HG03558 (cell line): ENCODE data around the gene ABCA13.

ENCODE experiments used
- ATAC-seq: cut with Tn5 transposase; IDR thresholded peaks from one replicate; pipeline ENCODE4 v1.9.1; 2021; ENCODE audit warnings: moderate number of reproducible peaks; ENCODE audit not compliant: unreplicated experiment; ENCODE audit errors: extremely low read depth

Gene ABCA13

DNA sequence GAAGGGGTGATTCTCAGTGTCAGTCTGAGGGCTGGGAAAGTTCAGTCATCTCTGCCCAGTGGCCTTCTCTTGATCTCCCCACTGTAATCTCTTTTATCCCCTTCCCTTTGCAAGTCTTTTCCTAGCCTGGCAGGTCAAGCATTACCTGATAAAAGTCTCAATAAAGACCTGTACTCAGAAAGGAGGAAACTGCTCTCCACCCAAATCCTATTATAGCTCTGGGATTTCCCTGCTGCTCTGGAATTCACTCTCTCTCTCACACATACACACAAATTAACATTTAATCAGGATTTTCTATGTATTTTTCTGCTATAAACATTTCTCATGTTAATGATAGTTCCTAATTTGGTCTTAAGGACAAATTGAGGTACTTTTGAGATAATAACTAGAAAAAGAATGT lies 46.5 kb downstream of the ABCA13 start:
- ATAC-seq: no peak

DNA sequence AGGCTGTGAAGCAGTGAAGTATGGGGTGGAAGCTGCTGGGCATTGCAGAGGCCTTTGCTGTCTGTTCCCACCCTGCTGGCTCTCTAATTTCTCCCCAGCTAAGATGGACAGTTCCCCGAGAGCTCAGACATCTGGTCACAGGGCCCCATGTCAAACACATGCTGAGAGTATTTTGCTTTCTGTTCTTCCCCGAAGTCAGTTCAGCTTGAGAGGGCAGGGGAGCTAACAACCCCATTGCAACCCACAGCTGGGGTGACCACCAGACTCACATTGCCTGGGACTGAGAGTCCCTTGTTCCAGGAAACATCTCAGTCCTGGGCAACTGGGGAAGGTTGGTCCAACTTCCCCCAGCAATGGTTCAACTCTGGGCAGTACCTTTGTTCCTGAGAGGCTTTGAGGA lies 52.8 kb downstream of the ABCA13 start:
- ATAC-seq: no peak

DNA sequence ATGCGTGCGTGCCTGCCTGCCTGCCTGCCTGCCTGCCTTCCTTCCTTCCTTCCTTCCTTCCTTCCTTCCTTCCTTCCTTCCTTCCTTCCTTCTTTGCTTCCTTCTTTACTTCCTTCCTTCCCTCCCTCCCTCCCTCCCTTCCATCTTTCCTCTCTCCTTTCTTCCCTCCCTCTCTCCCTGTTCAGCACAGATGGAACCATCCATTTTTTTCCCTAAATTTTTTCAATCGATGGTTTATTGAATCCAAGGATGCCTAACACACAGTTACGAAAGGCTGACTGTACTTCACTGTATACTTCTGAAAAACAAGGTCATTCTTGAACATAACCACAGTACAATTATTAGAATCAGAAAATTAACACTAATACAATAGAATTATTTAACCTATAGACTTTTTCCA lies 53.8 kb downstream of the ABCA13 start:
- ATAC-seq: no peak

DNA sequence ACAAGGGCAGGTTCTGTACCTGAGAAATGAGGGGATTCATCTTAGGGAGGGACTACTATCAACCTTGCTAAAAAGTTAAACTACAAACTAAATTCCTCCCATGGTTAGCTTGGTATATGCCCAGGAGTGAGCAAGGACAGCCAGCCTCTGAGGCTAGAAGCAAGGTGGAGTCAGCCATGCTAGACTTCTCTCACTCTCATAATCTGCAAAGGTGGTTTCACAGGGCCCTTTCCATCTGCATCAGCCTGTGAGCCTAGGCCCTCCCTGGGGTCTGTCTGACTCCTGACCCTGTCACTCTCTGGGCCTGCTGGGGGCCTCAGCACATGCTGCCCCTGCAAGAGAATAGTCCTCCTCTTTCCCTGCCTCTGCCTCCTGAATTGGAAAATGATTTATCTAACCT lies 66.1 kb downstream of the ABCA13 start:
- ATAC-seq: no peak

DNA sequence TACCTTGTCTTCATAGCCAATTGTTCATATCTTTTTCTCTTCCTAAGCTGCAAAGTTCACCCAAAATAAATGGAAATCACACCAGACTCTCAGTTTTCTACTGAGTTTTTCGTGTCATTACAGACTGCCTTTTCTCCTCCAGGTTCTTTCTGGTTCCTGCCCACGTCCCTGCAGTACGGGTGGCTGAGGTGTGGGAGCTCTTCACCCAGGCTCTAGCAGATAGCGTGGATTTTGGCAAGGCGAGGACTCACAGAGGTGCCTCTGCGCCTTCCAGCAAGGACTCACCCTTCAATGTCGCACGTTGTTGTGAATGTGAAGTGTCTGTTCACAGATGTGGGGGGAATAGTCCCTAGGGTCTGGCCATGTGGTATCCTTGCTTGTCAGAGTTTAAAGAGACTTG lies 71.6 kb downstream of the ABCA13 start:
- no peak for ATAC-seq

DNA sequence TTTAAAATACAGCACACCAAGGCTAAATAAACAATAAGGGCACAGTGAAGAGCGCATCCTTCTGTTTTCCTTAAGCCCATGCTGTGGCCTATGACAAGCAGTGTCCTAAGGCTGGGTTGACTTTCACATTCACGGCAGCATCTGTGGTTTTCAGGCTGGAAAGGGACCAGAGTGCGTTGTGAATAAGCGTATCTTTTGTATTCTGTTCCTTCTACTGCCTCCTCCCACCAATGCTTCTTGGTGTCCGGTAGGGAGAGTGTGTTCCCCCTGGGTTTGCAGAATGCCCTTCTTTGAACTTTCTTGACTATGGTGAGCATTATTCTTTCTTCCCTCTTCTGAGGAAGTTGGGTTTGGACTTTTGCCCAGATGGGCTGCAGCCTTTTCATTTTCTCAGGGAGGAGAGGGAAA lies 73.6 kb downstream of the ABCA13 start:
- no peak for ATAC-seq

DNA sequence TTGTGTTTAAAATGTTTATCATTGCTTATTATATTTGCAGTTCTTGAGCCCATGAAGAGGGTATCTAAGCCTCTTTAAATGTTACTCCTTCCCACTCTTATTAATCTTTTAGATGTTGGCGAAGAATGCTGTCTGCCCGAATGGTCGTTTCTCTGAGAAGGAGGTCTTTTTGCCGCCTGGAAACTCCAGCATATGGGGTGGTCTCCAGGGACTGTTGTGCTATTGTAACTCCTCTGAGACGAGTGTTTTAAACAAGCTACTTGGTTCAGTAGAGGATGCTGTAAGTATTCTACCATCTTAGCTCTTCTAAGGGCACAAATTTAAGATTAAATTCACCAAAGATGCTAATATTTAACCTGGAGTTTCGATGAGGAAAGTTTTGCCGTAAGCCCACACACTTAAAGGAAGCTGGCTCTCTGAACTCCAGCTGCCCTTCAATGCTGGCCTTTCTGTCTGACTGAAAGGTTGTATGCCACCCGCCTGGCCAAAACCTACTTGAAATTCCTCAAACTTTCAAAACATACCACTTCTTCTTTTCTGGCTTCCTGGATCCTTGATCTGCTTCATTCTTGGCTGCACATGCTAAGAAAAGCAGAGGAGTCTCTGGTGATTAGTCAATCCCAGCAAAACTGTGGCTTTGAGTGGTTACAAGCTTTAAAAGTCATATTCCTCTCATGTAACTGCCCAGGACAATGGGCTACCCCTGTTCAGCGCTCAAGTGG lies 74.7 kb downstream of the ABCA13 start:
- peak; percentile 76 for ATAC-seq

DNA sequence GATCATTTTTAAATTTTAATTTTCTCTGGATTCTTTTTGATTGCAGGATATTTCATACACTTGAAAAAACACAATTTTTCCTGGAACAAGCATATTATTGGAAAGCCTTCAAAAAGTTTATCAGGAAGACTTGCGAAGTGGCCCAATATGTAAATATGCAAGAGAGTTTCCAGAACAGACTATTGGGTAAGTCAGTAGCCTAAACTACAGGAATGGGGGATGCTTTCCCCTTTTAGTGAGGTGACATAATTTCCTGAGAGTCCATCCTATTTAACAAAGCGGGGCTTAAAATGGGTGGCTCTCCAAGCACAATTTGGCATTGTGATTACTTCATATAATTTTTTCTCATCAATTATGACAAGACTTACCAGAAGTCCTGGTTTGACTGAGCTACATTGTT lies 77.9 kb downstream of the ABCA13 start:
- ATAC-seq: no peak

DNA sequence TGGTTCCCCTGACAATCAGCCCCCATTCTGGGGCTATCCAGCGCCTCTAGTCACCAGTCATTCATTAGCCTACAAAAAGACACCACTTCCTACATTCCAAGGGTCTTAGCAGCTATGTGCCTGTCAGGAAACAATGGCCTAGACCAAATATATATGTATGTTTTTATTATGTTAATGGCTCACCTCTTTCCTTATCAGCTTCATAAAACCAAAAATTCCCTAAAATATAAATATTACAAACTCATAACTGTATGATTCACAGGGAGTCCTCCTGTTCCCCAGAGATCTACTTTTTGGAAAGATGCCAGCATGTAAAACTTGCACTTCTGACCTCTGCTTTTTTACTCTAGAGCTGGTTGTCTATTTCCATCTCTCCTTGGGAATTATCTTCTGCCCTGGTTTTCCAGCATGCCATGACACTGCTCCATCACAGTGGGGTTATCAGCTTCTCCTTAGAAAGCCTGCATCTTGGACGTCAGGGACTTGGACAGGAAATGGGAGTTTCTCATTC lies 79.2 kb downstream of the ABCA13 start:
- ATAC-seq: no peak

DNA sequence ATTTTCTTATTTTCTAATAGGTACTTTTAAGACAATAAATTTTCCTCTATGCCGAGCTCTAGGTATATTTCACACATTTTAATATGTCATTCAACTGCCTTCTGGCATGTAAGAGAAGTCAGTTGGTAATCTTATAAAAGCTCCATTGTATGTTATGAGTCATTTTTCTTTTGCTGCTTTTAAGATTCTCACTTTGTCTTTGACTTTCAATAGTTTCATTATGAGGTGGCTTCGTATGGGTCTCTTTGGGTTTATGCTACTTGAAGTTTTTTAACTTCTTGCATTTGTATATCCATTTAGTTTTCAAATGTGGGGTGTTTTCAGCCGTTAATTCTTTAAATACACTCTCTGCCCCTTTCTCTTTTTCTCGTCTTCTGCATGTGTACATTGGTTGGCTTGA lies 80.5 kb downstream of the ABCA13 start:
- peak; percentile 97 for ATAC-seq

DNA sequence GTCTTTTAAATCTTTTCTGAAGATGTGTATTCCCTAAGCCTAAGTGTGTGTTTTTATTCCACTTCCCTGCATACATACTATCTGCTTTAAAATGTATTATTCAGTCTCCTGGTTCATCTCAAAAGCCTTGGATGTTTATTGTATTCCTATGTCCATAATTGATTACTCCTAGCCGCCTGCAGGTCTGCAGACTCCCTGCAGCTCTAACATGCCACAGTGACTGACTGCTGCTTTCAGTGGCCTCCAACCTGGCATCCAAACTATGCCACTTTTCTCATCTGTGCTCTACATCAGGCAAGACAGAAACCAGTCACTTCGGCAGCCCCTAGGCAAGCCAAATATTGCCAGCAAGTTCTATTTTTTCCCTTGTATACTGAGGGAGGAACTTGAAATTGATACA lies 81.7 kb downstream of the ABCA13 start:
- no peak for ATAC-seq

DNA sequence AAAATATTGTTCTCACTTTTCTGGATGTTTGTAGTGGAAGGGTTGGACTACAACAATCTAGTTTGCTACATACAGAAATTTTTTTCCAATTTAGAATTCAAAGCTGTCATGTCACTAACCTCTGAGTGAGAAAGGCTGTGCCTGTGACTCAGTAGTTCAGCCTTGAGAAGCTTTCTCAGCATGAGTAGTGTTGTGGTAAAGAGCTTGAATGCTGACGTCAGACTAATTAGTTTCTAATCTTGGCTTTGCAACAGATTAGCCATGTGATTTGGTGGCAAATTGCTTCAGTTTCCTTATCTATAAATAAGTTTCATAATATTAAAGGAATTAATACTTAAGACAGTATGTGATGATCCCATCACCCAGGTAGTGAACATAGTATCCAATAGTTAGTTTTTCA lies 83.8 kb downstream of the ABCA13 start:
- ATAC-seq: no peak

DNA sequence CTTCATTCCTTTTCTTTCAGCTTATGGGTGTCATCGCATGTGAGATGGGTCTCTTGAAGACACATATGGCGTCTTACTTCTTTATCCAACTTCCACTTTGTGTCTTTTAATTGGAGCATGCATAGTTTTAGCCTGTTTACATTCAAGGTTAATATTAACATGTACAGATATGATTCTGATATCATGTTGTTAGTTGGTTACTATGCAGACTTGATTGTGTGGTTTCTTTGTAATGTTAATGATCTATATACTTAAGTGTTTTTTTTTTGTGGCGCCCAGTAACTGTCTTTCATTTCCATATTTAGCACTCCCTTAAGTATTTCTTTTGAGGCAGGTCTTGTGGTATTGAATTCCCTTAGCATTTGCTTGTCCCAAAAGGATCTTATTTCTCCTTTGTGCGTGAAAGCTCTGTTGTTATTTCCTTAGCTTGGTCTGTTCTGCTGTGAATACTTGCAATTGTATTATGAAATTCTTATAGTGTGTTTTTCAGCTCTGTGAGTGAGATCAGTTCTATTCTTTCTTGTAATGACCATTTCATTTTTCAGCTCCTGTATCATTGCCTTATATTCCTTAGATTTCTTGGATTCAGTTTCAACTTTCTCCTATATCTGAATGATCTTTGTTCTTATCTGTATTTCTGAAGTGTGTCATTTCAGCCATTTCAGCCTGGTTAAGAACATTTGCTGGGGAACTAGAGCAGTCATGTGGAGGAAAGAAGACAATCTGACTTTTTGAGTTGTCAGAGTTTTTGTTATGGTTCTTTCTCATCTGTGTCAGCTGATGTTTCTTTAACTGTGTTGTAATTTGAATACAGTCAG lies 88.4 kb downstream of the ABCA13 start:
- ATAC-seq: no peak

DNA sequence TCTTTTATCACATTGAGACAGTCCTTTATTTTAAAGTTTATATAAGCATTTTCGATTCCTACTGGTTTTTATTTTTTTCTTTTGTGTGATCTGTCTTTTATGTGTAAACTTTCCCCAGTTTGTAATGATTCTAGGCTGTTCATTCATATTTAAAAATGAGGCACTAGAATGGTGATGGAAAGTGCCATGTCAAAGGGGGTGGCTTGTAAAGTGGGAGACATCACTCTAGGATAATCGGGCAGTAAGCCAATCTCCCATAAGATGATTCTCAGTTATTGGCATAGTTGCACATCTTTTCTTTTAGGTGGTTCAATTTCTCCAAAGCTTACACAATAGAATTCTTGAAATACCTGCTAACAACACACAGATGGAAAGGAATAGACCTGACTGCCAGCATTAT lies 90.4 kb downstream of the ABCA13 start:
- ATAC-seq: no peak

DNA sequence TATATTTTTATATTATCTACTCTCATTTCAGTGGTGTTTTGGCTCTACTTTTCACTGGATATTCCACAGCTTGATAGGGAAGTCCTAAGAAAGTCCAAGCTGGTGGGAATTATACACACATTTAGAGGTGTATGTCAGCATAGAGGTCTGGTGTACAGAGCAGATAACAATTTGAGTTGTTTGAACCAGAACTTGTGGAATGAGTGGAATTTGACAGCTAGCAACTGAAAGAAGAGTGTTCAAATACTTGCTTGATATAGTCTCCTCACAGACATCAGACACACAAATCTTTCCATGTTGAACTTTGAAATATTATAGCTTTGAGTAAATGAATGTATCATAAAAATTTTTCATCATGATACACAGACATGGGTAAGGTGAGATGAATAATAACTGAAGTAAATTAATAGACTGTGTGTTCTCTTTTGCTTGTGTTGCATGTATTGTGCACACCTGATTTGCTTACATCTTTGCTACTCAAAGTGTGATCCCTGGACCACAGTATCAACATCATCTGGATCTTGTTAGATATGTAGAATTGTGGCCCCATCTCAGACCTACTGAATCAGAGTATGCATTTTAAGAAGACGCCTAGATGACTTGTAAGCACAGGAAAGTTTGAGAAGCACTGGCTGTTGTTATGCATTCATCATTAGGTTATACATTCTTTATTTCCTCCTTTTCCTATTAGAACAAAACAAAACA lies 91.5 kb downstream of the ABCA13 start:
- no peak for ATAC-seq

DNA sequence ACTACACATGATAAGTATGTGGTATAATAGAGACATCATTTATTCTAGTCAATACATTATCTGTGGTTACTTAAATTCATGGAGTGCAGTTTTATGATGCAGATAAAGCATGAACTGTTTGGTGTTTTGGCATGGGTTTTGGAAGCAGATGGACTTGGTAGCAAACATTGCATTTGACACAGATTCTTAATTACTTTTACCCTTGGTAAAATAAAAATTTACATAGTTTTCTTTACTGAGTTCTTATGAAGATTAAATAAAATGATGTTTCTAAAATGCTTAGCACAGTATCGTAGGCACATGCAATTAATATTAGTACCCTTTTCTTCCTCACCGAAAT lies 92.0 kb downstream of the ABCA13 start:
- no peak for ATAC-seq

DNA sequence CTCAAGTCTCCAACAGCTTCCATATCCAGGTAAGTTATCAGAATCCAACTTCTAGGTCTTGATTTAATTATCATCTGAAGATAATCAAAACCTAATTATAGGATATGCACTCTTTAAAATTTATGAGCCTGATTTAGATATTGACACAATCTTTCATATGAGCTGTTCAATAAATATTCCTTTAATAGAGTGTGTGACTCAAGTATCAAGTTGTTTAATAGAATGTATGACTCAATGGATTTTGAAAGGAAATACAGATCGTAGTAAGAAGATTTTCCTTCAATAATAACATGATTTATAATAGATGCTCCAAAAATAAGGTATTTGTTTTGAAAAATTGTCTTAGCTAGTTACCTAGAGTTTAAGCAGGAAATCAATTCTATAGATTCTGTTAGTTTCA lies 97.8 kb downstream of the ABCA13 start:
- no peak for ATAC-seq

DNA sequence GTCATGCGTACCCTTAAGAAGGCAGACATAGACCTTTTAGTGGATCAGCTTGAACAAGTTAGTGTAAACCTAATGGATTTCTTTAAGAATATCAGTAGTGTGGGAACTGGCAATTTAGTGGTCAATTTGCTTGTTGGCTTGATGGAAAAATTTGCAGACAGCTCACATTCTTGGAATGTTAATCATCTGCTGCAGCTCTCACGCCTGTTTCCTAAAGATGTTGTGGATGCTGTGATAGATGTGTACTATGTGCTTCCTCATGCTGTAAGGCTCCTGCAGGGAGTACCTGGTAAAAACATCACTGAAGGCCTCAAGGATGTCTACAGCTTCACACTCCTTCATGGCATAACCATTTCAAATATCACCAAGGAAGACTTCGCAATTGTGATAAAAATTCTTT lies 103.4 kb downstream of the ABCA13 start:
- no peak for ATAC-seq

DNA sequence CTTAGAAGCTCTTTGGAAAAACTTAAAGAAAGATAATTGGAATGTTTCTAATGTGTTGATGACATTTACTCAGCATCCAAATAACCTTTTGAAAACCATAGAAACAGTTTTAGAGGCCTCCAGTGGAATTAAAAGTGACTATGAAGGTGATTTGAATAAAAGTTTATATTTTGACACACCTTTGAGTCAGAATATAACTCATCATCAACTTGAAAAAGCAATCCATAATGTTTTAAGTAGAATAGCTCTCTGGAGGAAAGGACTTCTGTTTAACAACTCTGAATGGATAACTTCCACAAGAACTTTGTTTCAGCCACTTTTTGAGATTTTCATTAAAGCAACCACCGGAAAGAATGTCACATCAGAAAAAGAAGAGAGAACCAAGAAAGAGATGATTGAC lies 108.2 kb downstream of the ABCA13 start:
- no peak for ATAC-seq

DNA sequence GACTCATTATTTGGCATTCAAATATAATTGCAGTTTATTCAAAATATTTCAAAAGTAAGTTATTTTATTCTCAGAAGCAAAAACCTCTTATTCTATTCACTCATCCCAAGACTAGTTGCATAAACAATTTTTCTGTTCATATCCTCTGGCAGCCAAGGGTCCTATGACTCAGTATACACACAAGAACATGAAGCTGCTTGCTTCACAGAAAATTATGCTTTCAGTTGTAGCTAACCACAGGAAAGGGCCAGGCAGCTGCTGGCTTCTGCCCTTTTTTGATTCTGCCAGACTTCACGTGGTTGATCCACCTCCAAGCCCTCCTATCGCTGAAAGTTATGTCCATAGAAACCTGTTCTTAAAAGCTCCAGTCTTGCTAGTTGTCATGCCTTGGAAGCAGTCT lies 108.8 kb downstream of the ABCA13 start:
- no peak for ATAC-seq

DNA sequence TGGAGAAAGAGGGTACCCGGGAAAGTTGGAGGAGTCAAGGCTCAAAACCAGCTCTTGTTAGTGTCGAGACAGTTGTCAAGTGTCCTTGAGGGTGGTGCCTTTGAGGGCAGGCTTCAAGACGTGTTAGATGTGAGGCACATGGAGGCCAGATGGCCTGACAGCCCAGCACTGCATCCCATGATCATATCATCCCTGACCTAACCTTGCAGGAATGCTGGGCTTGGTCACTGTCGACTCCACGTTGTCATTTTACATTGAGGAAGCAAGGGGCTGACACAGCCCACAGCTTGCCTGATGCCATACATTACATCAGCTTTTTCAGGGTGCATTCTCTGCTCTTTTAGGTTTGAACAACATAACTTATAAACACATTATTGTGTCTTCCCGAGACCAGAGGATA lies 114.1 kb downstream of the ABCA13 start:
- ATAC-seq: no peak
